Loucy (cell line): ENCODE data around the gene GPR156.
A peak's percentile ranks its signal among the peaks of the same experiment; 100 is the strongest.

Experiments
- EZH2phosphoT487 ChIP-seq: fragments of 200-600 bp; IDR thresholded peaks from 2 replicates; pipeline ENCODE4 v1.6.1; 2018; ENCODE audit warnings: antibody characterized with exemption, mild to moderate bottlenecking, moderate library complexity, borderline replicate concordance
- TF ChIP-seq, protein P1 (sequence below): fragments of 200-600 bp; sonication (generic); conservative IDR thresholded peaks from 2 replicates; pipeline ENCODE4 v1.5.1; 2014; ENCODE audit warnings: mild to moderate bottlenecking, antibody characterized with exemption, low read length

- TF ChIP-seq, protein P1, sequence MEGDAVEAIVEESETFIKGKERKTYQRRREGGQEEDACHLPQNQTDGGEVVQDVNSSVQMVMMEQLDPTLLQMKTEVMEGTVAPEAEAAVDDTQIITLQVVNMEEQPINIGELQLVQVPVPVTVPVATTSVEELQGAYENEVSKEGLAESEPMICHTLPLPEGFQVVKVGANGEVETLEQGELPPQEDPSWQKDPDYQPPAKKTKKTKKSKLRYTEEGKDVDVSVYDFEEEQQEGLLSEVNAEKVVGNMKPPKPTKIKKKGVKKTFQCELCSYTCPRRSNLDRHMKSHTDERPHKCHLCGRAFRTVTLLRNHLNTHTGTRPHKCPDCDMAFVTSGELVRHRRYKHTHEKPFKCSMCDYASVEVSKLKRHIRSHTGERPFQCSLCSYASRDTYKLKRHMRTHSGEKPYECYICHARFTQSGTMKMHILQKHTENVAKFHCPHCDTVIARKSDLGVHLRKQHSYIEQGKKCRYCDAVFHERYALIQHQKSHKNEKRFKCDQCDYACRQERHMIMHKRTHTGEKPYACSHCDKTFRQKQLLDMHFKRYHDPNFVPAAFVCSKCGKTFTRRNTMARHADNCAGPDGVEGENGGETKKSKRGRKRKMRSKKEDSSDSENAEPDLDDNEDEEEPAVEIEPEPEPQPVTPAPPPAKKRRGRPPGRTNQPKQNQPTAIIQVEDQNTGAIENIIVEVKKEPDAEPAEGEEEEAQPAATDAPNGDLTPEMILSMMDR, result peak; percentile 50
- TF ChIP-seq EZH2phosphoT487, result no peak
Observed at GRCh38 chr3:120198305-120198878, 86.6 kb downstream of the GPR156 start.
